ENCODE measurements around the gene AKAP13. TPM values are rescaled to one million over a fixed set of nuclear protein-coding genes. Genes with fewer than 3 reads are reported as not detected.

The AKAP13 gene
- total and polyA plus RNA-seq, 3 donors from 2014 or later, result 79.5 to 207 (median 187) TPM

DNA sequence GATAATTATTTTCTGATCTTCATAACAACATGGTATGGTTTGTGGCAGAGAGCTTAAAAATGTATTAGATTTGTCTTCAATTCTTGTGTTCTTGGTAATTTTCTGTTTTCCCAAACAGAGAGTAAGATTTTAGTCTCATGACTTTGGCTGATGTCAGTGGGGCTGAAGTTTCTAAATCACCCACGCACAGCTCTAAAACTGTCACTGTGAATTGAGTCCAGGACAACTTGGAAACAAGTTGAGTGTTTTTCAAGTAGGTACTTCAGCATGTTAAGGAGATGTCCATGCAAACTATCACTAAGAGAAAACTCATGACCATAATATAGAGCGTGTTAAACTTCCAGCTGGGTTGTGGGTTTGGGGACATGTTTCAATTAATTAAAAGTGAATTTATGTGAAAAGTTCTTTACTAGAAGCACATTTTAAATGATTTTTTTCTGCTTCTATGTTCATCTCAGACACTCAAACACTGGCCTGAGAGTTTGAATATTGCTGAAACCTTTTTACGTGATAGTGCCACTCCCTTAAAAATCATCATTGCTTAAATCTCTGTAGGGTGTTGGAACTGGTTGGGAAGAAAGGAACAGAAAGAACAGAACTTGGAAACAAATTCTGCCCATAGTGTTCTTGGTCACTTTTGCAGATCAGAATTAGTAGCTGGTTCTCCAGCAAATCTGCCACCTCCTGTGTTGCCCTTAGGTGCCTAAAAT, 324.5 kb downstream of the AKAP13 start:
- Histone ChIP-seq H3K4me1 (peaks cover 47% of the 10 kb centered on the region), H3K4me3 (no peak overlapping the region), H3K27me3 (no peaks in the 10 kb centered on the region), H3K27ac (peak overlapping the region; percentile 78 to 91), H3K9me3 (no peaks in the 10 kb centered on the region), H3K36me3 (ENCODE audit: low read depth, missing control alignments) (no peaks in the 10 kb centered on the region)
- intact Hi-C loops (cut with DNase I; ENCODE audit: low total_unique reads), result no loop called here
- TF ChIP-seq POLR2A (IDR thresholded peaks at IDR 0.05) (no peak), CTCF (IDR thresholded peaks at IDR 0.05) (no peak)
- WGBS, 2 donors, result 61 to 72% methylated on average over 3 of the region's 3 CpGs
- DNase-seq, result no peak

DNA sequence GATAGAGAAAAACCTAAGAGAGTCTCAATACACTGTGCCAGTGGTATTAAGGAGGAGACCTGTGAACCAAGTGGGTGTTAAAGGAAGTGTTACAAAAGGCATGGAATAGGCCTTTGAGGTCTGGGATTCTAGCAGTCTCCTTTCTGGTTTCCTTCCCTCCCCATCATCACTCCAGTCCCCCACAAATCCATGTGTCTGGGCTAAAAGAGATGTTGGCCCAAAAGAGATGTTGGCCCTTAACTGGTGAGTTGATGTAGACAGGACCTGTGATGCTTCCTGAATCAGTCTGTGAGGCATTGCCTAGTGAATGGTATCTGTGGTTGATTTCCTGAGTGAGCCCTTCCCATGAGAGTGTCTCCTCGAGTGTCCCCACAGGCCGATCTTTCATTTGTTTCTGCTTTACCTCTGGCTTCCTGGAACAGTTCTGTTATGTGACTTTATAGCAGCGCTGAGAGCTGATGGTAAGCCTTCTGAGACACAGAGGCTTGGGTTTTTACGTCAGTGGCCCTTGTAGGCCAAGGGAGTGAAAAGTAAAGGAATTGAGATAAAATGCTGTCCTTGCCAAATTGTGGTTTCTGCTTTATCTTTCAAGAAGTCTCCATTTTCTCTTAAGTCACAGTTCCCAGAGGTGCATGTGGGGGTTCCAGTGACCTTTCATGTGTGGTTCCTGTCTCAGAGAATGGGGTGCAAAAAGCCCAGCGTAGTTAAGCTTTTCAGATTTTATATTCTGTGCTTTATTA, 326.5 kb downstream of the AKAP13 start:
- peak overlapping the region; percentile 90 to 91 for H3K27ac ChIP-seq
- TF ChIP-seq POLR2A (IDR thresholded peaks at IDR 0.05) (no peak), CTCF (IDR thresholded peaks at IDR 0.05) (no peak)
- DNase-seq, result peak; percentile 72
- intact Hi-C loops (cut with DNase I; ENCODE audit: low total_unique reads), result no loop called here
- no peaks in the 10 kb centered on the region for H3K9me3 ChIP-seq
- no peaks in the 10 kb centered on the region for H3K36me3 ChIP-seq (ENCODE audit: low read depth, missing control alignments)
- peaks cover 47% of the 10 kb centered on the region for H3K4me1 ChIP-seq
- no peaks in the 10 kb centered on the region for H3K27me3 ChIP-seq
- no peak overlapping the region for H3K4me3 ChIP-seq
- 22 to 54% methylated on average over 5 of the region's 5 CpGs for WGBS, 2 donors

DNA sequence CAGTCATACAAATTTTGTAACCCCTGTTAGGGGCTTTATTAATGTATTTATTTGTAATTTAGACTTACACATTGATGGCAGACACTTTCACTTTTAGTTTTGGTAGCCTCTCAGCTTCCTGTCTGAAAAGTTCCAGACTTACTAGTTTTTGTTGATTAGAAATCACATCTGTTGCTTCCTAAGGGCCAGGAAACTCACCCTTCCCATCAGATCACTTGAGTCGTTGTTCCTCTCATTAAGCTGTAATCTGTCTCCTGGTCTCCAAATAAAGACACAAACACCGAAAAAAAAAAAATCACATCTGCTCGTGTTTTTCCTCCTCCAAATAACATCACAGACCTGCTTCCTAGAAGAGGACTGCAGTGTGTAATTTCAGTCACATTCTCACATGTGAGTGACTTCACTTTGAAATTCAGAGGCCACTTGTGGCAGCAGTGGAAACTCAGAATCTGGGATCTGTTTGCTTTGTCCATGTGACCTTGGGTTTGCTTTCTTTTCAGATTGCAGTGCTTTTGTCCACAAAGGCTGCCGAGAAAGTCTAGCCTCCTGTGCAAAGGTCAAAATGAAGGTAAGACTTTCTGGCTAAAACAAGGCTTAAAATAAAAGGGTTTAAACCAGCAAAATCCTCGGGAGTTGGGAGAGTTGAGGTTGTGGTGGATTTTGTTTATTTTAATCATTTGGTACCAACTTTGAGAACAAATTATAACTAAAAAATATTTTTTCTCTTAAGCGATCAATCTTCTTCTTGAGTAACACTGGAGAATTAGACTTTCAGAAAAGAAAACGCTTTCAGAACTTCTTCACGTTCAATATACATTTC, 327.3 kb downstream of the AKAP13 start:
- Histone ChIP-seq H3K27me3 (no peaks in the 10 kb centered on the region), H3K9me3 (no peaks in the 10 kb centered on the region), H3K36me3 (ENCODE audit: low read depth, missing control alignments) (no peaks in the 10 kb centered on the region), H3K27ac (peak overlapping the region; percentile 90 to 91), H3K4me1 (peaks cover 43% of the 10 kb centered on the region), H3K4me3 (no peak overlapping the region)
- TF ChIP-seq POLR2A (IDR thresholded peaks at IDR 0.05) (no peak), CTCF (IDR thresholded peaks at IDR 0.05) (no peak)
- intact Hi-C loops (cut with DNase I; ENCODE audit: low total_unique reads), result no loop called here
- WGBS, 2 donors, result 34 to 46% methylated on average over 8 of the region's 8 CpGs
- no peak for DNase-seq

- Histone ChIP-seq H3K27ac (peak overlapping the region; percentile 90 to 91), H3K36me3 (ENCODE audit: low read depth, missing control alignments) (no peaks in the 10 kb centered on the region), H3K9me3 (no peaks in the 10 kb centered on the region), H3K27me3 (no peaks in the 10 kb centered on the region), H3K4me1 (peaks cover 39% of the 10 kb centered on the region), H3K4me3 (no peak overlapping the region)
- WGBS, 2 donors, result 66 to 67% methylated on average over 6 of the region's 6 CpGs
- DNase-seq, result no peak
- intact Hi-C loops (cut with DNase I; ENCODE audit: low total_unique reads), result no loop called here
- TF ChIP-seq POLR2A (IDR thresholded peaks at IDR 0.05) (no peak), CTCF (IDR thresholded peaks at IDR 0.05) (no peak)
Measured at GRCh38 chr15:85708402-85708941, 328.1 kb downstream of the AKAP13 start.

Measured in testis (tissue), 3 donors.